Activated CD4-positive, alpha-beta T cell treated with anti-CD3 and anti-CD28 coated beads for 36 hours (primary cell): ENCODE results near the gene F3. TPM values are rescaled to one million over a fixed set of nuclear protein-coding genes. Genes with fewer than 3 reads are reported as not detected.
A peak's percentile ranks its signal among the peaks of the same experiment; 100 is the strongest.
"Not testable (repeated sequence)": the region's sequence is repeated elsewhere in the genome, so short reads cannot be mapped to it uniquely, and the experiment has no call there.

Source experiments
- ATAC-seq: fragments of 200-7000 bp; cut with Tn5 transposase; one replicate; pipeline ENCODE4 v1.10.0; 2021; ENCODE audit warnings: mild to moderate bottlenecking, moderate library complexity
- CTCF ChIA-PET: fragments of 350-600 bp; sonication (Branson Sonifier 250); formaldehyde crosslinking; loops from one replicate; lab custom pipeline; 2021; ENCODE audit warnings: antibody characterized with exemption; lab: Charles Lee
- POLR2A ChIA-PET: fragments of 350-600 bp; sonication (Branson Sonifier 250); formaldehyde crosslinking; loops from one replicate; lab custom pipeline; 2021; ENCODE audit warnings: antibody characterized with exemption, inconsistent platforms; lab: Charles Lee
- DNase-seq: peaks from one replicate; pipeline ENCODE4 v3.0.0-alpha.2; 2020
- H3K27ac Mint-ChIP-seq: one replicate; pipeline ENCODE4 v1.8.0; 2021; ENCODE audit warnings: mixed read lengths
- H3K27me3 Mint-ChIP-seq: one replicate; pipeline ENCODE4 v1.8.0; 2021; ENCODE audit warnings: mixed read lengths
- H3K36me3 Mint-ChIP-seq: one replicate; pipeline ENCODE4 v1.8.0; 2021; ENCODE audit warnings: low read depth, mixed read lengths
- H3K4me1 Mint-ChIP-seq: one replicate; pipeline ENCODE4 v1.8.0; 2021; ENCODE audit warnings: mixed read lengths
- H3K4me3 Mint-ChIP-seq: one replicate; pipeline ENCODE4 v1.8.0; 2021; ENCODE audit warnings: mild to moderate bottlenecking, moderate library complexity, mixed read lengths
- H3K9me3 Mint-ChIP-seq: one replicate; pipeline ENCODE4 v1.8.0; 2021; ENCODE audit warnings: low read depth, mixed read lengths
- intact Hi-C, 2 experiments: fragments of 100-400 bp; cut with DNase I in 1 of 2; cut with micrococcal nuclease in 1 of 2; formaldehyde crosslinking; loops; one replicate each; pipeline versions ENCODE4 v1.14.2 to v1.15.1; 2022 to 2024; cut with DNase I, micrococcal nuclease
- total RNA-seq, 2 experiments: library from RNA; stranded (reverse); gene quantifications; one replicate each; pipeline ENCODE4 v1.2.3, GENCODE V29; 2021

Gene F3
- under 1 TPM in 1 of 2 experiments, not detected in 1; 0.07 TPM for total RNA-seq

DNA sequence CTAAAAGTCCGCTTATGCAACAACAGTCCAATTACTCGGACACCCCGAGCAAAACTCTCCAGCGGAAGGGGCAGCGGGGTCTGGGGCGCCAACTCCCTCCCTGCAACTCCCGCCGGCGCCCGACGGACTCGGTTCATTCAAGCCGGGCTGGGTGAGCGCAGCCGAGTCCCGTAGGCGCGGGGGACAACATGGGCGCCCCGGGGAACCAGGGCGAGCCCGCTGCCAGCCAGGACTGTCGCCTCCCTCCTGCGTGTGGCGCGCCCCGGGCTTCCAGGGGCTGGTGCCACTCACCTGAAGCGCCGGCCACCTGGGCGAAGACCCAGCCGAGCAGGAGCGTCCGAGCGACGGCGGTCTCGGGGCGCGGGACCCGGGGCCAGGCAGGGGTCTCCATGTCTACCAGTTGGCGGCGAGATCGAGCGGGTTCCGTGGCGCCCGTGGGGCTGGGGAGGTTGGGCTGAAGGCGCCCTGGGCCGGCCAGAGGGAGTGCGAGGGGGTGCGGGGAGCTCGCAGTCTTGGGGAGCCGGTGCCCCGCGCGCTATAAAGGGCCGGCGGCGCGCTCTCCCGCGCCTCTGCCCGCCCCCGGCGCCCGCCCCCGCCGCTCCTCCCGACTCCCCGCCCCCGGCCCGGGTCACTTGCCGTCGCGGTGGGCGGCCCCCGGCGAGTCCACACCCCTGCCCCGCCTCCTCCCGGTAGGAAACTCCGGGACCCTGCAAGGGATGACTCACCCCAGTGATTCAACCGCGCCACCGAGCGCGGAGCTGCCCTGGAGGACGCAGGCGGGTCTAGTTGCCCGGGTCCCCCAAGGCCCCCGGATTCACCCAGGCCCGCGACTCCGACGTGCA, at the start of gene F3:
Gene F3 (minus strand): TSS at position 514 of the 842 bp plus-strand sequence. CDS start 123 bp downstream, at position 391.
- Mint-ChIP-seq H3K4me1 (peaks cover 13% of the 10 kb centered on the region), H3K36me3 (no peaks in the 10 kb centered on the region), H3K4me3 (peak within 1 kb of the TSS; percentile 68), H3K27ac (no peak within 1 kb of the TSS), H3K27me3 (peaks cover 64% of the 10 kb centered on the region), H3K9me3 (no peaks in the 10 kb centered on the region)
- ATAC-seq (peak; percentile 98), DNase-seq (peak; percentile 90)
- ChIA-PET POLR2A (no interaction called here), CTCF (interaction anchor here (0.7 to 1.7 kb wide), 3 partner anchors 61 to 266 kb away, joined by 3 to 5 read pairs (median 4); no protein-coding TSS in a partner anchor)
- intact Hi-C loops = loop anchor here (1.0 to 10.0 kb wide), 4 partner anchors 123 to 691 kb away; partner anchors contain the start of genes ARHGAP29 (in 2 of the 2), ABCD3 (in 1 of the 2), ALG14 (in 1 of the 2) and RWDD3 (in 1 of the 2)

DNA sequence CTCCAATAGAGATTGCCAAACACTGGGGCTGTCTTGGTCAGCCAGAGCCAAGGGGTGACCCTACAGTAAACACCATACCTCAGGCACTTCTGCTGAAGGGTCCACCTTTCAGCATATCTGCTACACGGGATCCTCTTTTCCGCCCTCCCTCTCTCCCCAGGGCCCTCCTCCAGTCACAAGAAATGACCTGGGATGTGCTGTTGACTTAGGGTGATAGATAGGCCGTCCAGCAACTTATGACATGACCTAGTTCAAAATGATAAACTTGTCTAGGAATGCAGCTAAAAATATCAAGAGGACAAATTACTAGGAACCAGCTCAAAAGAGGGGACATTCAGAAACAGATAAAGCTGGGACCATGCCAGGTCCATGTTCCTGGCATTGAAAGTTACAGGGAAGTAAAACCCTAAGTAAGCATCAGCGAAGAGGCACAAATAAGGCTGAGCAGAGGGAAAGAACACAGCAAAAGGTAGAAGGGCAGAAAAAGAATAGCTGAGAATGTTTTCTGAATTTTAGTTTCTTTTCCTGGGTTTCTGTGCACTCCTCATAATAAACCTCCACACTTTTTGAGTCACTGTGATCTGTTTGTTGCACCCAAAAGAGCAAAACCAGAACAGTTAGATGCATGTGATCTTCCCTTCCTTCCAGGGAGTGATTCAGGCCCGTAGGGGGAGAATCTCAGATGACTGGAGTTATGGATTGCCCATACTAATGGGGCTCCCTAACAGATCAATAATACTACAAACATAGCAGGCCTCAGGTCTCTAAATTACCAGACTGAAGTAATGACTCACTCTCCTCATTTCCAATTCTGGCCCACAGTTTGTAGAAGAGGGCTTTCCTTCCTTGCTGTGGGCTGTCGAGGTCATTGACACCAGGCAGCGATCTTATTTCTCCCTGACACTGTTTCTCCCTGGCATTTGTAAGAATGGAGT, 48.9 kb upstream of the F3 start:
- intact Hi-C loops = no loop called here
- DNase-seq = no peak
- CTCF ChIA-PET = no interaction called here
- Mint-ChIP-seq H3K4me1 (no peaks in the 10 kb centered on the region), H3K27me3 (peaks cover 4% of the 10 kb centered on the region), H3K9me3 (no peaks in the 10 kb centered on the region), H3K36me3 (no peaks in the 10 kb centered on the region), H3K27ac (no peak overlapping the region), H3K4me3 (no peak overlapping the region)
- no peak for ATAC-seq
- POLR2A ChIA-PET = no interaction called here

GRCh38 chr1:94589728-94590127, 48.2 kb upstream of the F3 start:
- H3K4me3 Mint-ChIP-seq = no peak overlapping the region
- no peak overlapping the region for H3K27ac Mint-ChIP-seq
- H3K27me3 Mint-ChIP-seq = peaks cover 4% of the 10 kb centered on the region
- ATAC-seq (no peak), DNase-seq (no peak)
- POLR2A ChIA-PET = no interaction called here
- intact Hi-C loops = no loop called here
- H3K9me3 Mint-ChIP-seq = no peaks in the 10 kb centered on the region
- H3K36me3 Mint-ChIP-seq = no peaks in the 10 kb centered on the region
- no peaks in the 10 kb centered on the region for H3K4me1 Mint-ChIP-seq
- CTCF ChIA-PET = no interaction called here

GRCh38 chr1:94582565-94582964, 41.0 kb upstream of the F3 start:
- intact Hi-C loops = no loop called here
- H3K9me3 Mint-ChIP-seq = no peaks in the 10 kb centered on the region
- ATAC-seq (no peak), DNase-seq (no peak)
- POLR2A ChIA-PET = no interaction called here
- H3K4me1 Mint-ChIP-seq = no peaks in the 10 kb centered on the region
- CTCF ChIA-PET = no interaction called here
- H3K36me3 Mint-ChIP-seq = no peaks in the 10 kb centered on the region
- no peak overlapping the region for H3K27ac Mint-ChIP-seq
- H3K27me3 Mint-ChIP-seq = peaks cover 12% of the 10 kb centered on the region
- H3K4me3 Mint-ChIP-seq = no peak overlapping the region

DNA sequence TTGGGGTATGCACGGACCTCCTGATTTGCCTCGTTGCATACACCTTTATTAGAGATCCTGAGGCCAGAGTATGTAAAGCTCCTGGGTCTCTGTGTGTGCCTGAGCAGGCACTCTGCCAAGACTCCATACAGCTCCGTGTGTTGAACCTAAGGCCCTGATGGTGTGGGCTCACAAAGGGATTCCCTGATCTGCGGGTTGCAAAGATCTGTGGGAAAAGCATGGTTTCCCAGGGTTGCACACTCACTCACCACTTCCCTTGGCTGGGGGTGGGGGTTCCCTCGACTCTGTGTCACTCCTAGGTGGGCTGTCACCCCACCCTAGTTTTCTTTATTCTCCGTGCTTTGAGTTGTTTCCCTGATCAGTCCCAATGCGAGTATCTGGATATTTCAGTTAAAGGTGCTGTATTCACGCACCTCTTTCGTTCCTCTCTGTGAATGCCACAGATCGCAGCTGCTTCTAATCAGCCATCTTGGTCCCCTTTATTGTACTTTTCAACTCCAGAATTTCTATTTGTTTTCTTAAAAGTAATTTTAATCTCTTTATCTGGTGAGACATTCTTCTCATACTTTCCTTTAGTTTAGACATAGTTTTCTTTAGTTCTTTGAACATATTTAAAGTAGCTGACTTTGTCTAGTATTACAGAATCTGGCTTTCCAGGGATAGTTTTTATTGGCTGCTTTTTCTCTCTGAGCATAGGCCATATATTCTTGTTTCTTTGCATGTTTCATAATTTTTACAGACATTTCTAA, 39.0 kb upstream of the F3 start:
- ATAC-seq = no peak
- POLR2A ChIA-PET = no interaction called here

DNA sequence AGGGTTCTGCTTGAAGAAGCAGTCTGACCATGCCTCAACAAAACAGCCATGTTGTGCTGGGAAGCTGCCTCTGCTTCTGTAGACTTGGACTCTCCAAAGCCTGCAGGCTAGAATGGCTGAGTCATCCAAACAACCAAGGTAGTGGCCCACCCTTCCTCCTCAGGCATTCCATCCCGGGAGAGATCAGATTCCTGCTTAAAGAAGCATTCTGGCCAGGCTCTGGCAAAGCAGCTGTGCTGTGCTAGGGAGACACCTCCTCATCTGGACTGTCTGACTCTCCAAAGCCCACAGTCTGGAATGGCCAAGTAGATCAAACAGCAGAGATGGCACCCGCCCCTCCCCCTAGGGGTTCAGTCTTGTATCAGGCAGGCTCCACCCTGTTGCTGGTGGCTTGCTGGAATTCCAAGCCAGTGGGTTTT, 38.3 kb upstream of the F3 start:
- no peak overlapping the region for H3K27ac Mint-ChIP-seq
- H3K9me3 Mint-ChIP-seq = peaks cover 6% of the 10 kb centered on the region
- H3K36me3 Mint-ChIP-seq = no peaks in the 10 kb centered on the region
- CTCF ChIA-PET = no interaction called here
- ATAC-seq = no peak
- intact Hi-C loops = no loop called here
- DNase-seq = no peak
- H3K4me3 Mint-ChIP-seq = no peak overlapping the region
- peaks cover 12% of the 10 kb centered on the region for H3K27me3 Mint-ChIP-seq
- POLR2A ChIA-PET = no interaction called here
- no peaks in the 10 kb centered on the region for H3K4me1 Mint-ChIP-seq

More for the DNA sequence above, 39.0 kb upstream of the F3 start:
- no peak overlapping the region for H3K27ac Mint-ChIP-seq
- H3K36me3 Mint-ChIP-seq = no peaks in the 10 kb centered on the region
- intact Hi-C loops = no loop called here
- CTCF ChIA-PET = no interaction called here
- DNase-seq = no peak
- peaks cover 12% of the 10 kb centered on the region for H3K27me3 Mint-ChIP-seq
- H3K4me1 Mint-ChIP-seq = no peaks in the 10 kb centered on the region
- H3K9me3 Mint-ChIP-seq = peaks cover 6% of the 10 kb centered on the region
- no peak overlapping the region for H3K4me3 Mint-ChIP-seq

GRCh38 chr1:94578856-94579255, 37.3 kb upstream of the F3 start:
- ATAC-seq = no peak
- CTCF ChIA-PET = interaction anchor here (1.3 kb wide), 1 partner anchor 12 kb away, joined by 3 read pairs; no protein-coding TSS in a partner anchor
- Mint-ChIP-seq H3K27ac (no peak overlapping the region), H3K4me1 (no peaks in the 10 kb centered on the region), H3K4me3 (no peak overlapping the region), H3K27me3 (peaks cover 6% of the 10 kb centered on the region), H3K9me3 (peaks cover 6% of the 10 kb centered on the region), H3K36me3 (no peaks in the 10 kb centered on the region)
- POLR2A ChIA-PET = no interaction called here
- DNase-seq = no peak
- intact Hi-C loops = no loop called here

DNA sequence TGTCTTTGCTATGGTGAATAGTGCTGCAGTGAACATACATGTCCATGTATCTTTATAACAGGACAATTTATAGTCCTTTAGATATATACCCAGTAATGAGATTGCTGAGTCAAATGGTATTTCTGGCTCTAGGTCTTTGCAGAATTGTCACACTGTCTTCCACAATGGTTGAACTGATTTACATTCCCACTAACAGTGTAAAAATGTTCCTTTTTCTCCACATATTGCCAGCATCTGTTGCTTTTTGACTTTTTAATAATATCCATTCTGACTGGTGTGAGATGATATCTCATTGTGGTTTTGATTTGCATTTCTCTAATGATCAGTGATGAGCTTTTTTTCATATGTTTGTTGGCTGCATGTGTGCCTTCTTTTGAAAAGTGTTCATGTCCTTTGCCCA, 32.4 kb upstream of the F3 start:
- H3K27me3 Mint-ChIP-seq, ATAC-seq, DNase-seq, H3K4me3 Mint-ChIP-seq, POLR2A ChIA-PET, intact Hi-C loops, H3K36me3 Mint-ChIP-seq, CTCF ChIA-PET, H3K4me1 Mint-ChIP-seq, H3K27ac Mint-ChIP-seq: not testable (repeated sequence)
- H3K9me3 Mint-ChIP-seq = peaks cover 15% of the 10 kb centered on the region

DNA sequence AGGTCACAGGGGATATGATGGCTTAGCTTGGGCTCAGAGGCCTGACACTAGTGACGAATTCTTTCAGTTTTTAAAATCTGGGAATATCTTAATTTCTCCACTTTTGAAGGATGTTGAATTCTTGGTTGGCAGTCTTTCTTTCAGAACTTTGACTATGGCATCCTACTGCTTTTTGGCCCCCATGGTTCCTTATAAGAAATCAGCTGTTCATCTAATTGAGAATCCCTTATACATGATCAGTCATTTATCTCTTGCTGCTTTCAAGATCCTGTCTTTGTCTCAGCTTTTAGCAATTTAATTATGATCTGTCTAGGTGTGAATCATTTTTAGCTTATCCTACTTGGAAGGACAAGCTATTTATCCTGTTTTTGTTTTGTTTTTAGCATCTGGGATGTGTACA, 31.2 kb upstream of the F3 start:
- POLR2A ChIA-PET = no interaction called here
- intact Hi-C loops = no loop called here
- Mint-ChIP-seq H3K4me3 (no peak overlapping the region), H3K27ac (no peak overlapping the region), H3K4me1 (no peaks in the 10 kb centered on the region), H3K9me3 (peaks cover 15% of the 10 kb centered on the region), H3K36me3 (no peaks in the 10 kb centered on the region), H3K27me3 (peaks cover 3% of the 10 kb centered on the region)
- DNase-seq (no peak), ATAC-seq (no peak)
- CTCF ChIA-PET = no interaction called here

- H3K4me1 Mint-ChIP-seq, H3K9me3 Mint-ChIP-seq, H3K27me3 Mint-ChIP-seq, H3K27ac Mint-ChIP-seq, intact Hi-C loops, POLR2A ChIA-PET, H3K36me3 Mint-ChIP-seq, ATAC-seq, H3K4me3 Mint-ChIP-seq, DNase-seq: not testable (repeated sequence)
- CTCF ChIA-PET = interaction anchor here (0.6 kb wide), 1 partner anchor 512 kb away, joined by 3 read pairs; no protein-coding TSS in a partner anchor
Observed at GRCh38 chr1:94570965-94571364, 29.4 kb upstream of the F3 start.

DNA sequence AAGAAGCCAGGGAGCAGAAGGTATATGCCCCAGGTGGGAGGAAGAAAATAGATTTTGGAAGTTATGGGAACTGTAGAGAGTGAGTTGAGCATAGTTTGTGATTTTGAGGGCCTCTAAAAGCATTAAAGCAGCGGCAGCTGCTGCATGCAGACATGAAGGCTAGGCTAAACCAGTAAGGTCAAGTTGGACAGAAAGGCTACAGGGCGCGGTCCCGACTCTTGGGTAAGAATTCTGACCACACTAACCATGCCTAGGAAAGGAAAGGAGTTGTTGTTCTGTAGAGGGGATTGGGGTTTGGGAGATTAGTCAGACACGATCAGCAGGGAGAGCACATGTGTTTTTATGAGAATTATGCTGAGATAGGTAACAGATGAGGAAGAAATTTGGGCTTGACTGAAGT, 27.2 kb upstream of the F3 start:
- H3K4me3 Mint-ChIP-seq, CTCF ChIA-PET, DNase-seq, H3K36me3 Mint-ChIP-seq, H3K9me3 Mint-ChIP-seq, H3K4me1 Mint-ChIP-seq, H3K27me3 Mint-ChIP-seq, ATAC-seq, POLR2A ChIA-PET, intact Hi-C loops, H3K27ac Mint-ChIP-seq: not testable (repeated sequence)
